Osteocyte (in vitro differentiated cells): ENCODE measurements around the gene MTUS2. TPM values are rescaled to one million over a fixed set of nuclear protein-coding genes. Genes with fewer than 3 reads are reported as not detected.

Experiments
- DNase-seq: peaks from one replicate; pipeline ENCODE4 v3.0.0; 2021; ENCODE audit warnings: mixed read lengths; ENCODE audit not compliant: unreplicated experiment; ENCODE audit errors: extremely low spot score
- H3K27ac Mint-ChIP-seq: one replicate; pipeline ENCODE4 v1.8.0; 2021; ENCODE audit warnings: mild to moderate bottlenecking, mixed read lengths; ENCODE audit not compliant: unreplicated experiment
- H3K27me3 Mint-ChIP-seq: one replicate; pipeline ENCODE4 v1.8.0; 2021; ENCODE audit warnings: mixed read lengths; ENCODE audit not compliant: unreplicated experiment
- H3K36me3 Mint-ChIP-seq: one replicate; pipeline ENCODE4 v1.8.0; 2021; ENCODE audit warnings: mixed read lengths; ENCODE audit not compliant: unreplicated experiment
- H3K4me1 Mint-ChIP-seq: one replicate; pipeline ENCODE4 v1.8.0; 2021; ENCODE audit warnings: mixed read lengths; ENCODE audit not compliant: unreplicated experiment
- H3K4me3 Mint-ChIP-seq: one replicate; pipeline ENCODE4 v1.8.0; 2021; ENCODE audit warnings: mild to moderate bottlenecking, moderate library complexity, mixed read lengths; ENCODE audit not compliant: unreplicated experiment
- H3K9me3 Mint-ChIP-seq: one replicate; pipeline ENCODE4 v1.8.0; 2021; ENCODE audit warnings: mixed read lengths; ENCODE audit not compliant: unreplicated experiment
- CTCF ChIP-seq: fragments of 200-600 bp; sonication (generic); IDR thresholded peaks from 2 replicates; pipeline ENCODE4 v1.5.0; 2021; ENCODE audit warnings: antibody characterized with exemption, mild to moderate bottlenecking, moderate library complexity
- long read RNA-seq: library from polyadenylated mRNA; unstranded; transcript quantifications from one replicate; pipeline ENCODE4 v2.0.0, GENCODE V29; 2021
- total RNA-seq: library from RNA; stranded (reverse); gene quantifications from 2 replicates; pipeline ENCODE4 v1.2.1, GENCODE V29; 2021

MTUS2 gene
- 0.05 TPM in 1 of 2 replicates, not detected in the other for total RNA-seq
- long read RNA-seq, result 0 reads

GRCh38 chr13:28820099-28821051, at the start of gene MTUS2:
MTUS2 (plus strand) TSS chr13:28820339.
- Mint-ChIP-seq H3K36me3 (no peaks in the 10 kb centered on the region), H3K27me3 (peaks cover 65% of the 10 kb centered on the region), H3K4me3 (peak within 1 kb of the TSS; percentile 59), H3K27ac (no peak within 1 kb of the TSS), H3K9me3 (no peaks in the 10 kb centered on the region), H3K4me1 (peaks cover 8% of the 10 kb centered on the region)
- TF ChIP-seq CTCF, result no peak
- DNase-seq, result no peak

GRCh38 chr13:28778308-28779215, 41.6 kb upstream of the MTUS2 start:
- Mint-ChIP-seq H3K9me3 (peaks cover 20% of the 10 kb centered on the region), H3K4me3 (no peak overlapping the region), H3K27ac (no peak overlapping the region), H3K36me3 (no peaks in the 10 kb centered on the region), H3K27me3 (peaks cover 68% of the 10 kb centered on the region), H3K4me1 (no peaks in the 10 kb centered on the region)
- no peak for DNase-seq
- TF ChIP-seq CTCF, result no peak

- Mint-ChIP-seq H3K4me1 (peaks cover 5% of the 10 kb centered on the region), H3K27me3 (peaks cover 42% of the 10 kb centered on the region), H3K36me3 (no peaks in the 10 kb centered on the region), H3K4me3 (no peak overlapping the region), H3K27ac (no peak overlapping the region), H3K9me3 (no peaks in the 10 kb centered on the region)
- TF ChIP-seq CTCF, result no peak
- no peak for DNase-seq
These were observed 27.1 kb upstream of the MTUS2 start for GRCh38 chr13:28792992-28793391.

- no peaks in the 10 kb centered on the region for H3K9me3 Mint-ChIP-seq
- H3K27me3 Mint-ChIP-seq, result peaks cover 36% of the 10 kb centered on the region
- no peak overlapping the region for H3K27ac Mint-ChIP-seq
- peaks cover 5% of the 10 kb centered on the region for H3K4me1 Mint-ChIP-seq
- no peaks in the 10 kb centered on the region for H3K36me3 Mint-ChIP-seq
- no peak for TF ChIP-seq CTCF
- no peak overlapping the region for H3K4me3 Mint-ChIP-seq
- no peak for DNase-seq
These were observed 25.7 kb upstream of the MTUS2 start for GRCh38 chr13:28794396-28794795.

GRCh38 chr13:28796938-28797257, 23.2 kb upstream of the MTUS2 start:
- no peak overlapping the region for H3K4me3 Mint-ChIP-seq
- DNase-seq, result no peak
- TF ChIP-seq CTCF, result no peak
- no peaks in the 10 kb centered on the region for H3K36me3 Mint-ChIP-seq
- peaks cover 30% of the 10 kb centered on the region for H3K27me3 Mint-ChIP-seq
- H3K4me1 Mint-ChIP-seq, result peaks cover 5% of the 10 kb centered on the region
- no peaks in the 10 kb centered on the region for H3K9me3 Mint-ChIP-seq
- H3K27ac Mint-ChIP-seq, result no peak overlapping the region
